ENCODE measurements around the gene HYAL4.
"Not testable (repeated sequence)": the region's sequence is repeated elsewhere in the genome, so short reads cannot be mapped to it uniquely, and the experiment has no call there.

The HYAL4 gene

GRCh38 chr7:123844712-123845219 is at the start of gene HYAL4:
TSS of gene HYAL4 (plus strand) at chr7:123845169. CDS start at chr7:123868274, 23,105 bp downstream.
- DNase-seq (ENCODE audit: low read depth in 1 of 2, low spot score in 1 of 2) = no peak

- no peak for DNase-seq (ENCODE audit: low read depth in 1 of 2, low spot score in 1 of 2)
These were observed 49.1 kb upstream of the HYAL4 start for GRCh38 chr7:123795917-123796316.

- no peak for DNase-seq (ENCODE audit: low read depth in 1 of 2, low spot score in 1 of 2)
These were observed 48.4 kb upstream of the HYAL4 start for GRCh38 chr7:123796568-123796967.

- no peak for DNase-seq (ENCODE audit: low read depth in 1 of 2, low spot score in 1 of 2)
These were observed 47.1 kb upstream of the HYAL4 start for GRCh38 chr7:123797673-123798531.

- no peak for DNase-seq (ENCODE audit: low read depth in 1 of 2, low spot score in 1 of 2)
These were observed 46.3 kb upstream of the HYAL4 start for GRCh38 chr7:123798532-123799188.

GRCh38 chr7:123802249-123802648 is 42.7 kb upstream of the HYAL4 start:
- no peak for DNase-seq (ENCODE audit: low read depth in 1 of 2, low spot score in 1 of 2)

GRCh38 chr7:123805287-123805686 is 39.7 kb upstream of the HYAL4 start:
- no peak for DNase-seq (ENCODE audit: low read depth in 1 of 2, low spot score in 1 of 2)

GRCh38 chr7:123809471-123809870 is 35.5 kb upstream of the HYAL4 start:
- no peak for DNase-seq (ENCODE audit: low read depth in 1 of 2, low spot score in 1 of 2)

GRCh38 chr7:123811056-123811455 is 33.9 kb upstream of the HYAL4 start:
- no peak for DNase-seq (ENCODE audit: low read depth in 1 of 2, low spot score in 1 of 2)

- DNase-seq (ENCODE audit: low read depth in 1 of 2, low spot score in 1 of 2) = no peak
These were observed 28.1 kb upstream of the HYAL4 start for GRCh38 chr7:123816916-123817315.

GRCh38 chr7:123819001-123819400 is 26.0 kb upstream of the HYAL4 start:
- DNase-seq (ENCODE audit: low read depth in 1 of 2, low spot score in 1 of 2) = no peak

GRCh38 chr7:123819795-123820194 is 25.2 kb upstream of the HYAL4 start:
- not testable (repeated sequence) for DNase-seq (ENCODE audit: low read depth in 1 of 2, low spot score in 1 of 2)

GRCh38 chr7:123820864-123821263 is 24.1 kb upstream of the HYAL4 start:
- DNase-seq (ENCODE audit: low read depth in 1 of 2, low spot score in 1 of 2) = no peak

- no peak for DNase-seq (ENCODE audit: low read depth in 1 of 2, low spot score in 1 of 2)
These were observed 23.6 kb upstream of the HYAL4 start for GRCh38 chr7:123821320-123821719.

GRCh38 chr7:123823898-123824753 is 20.8 kb upstream of the HYAL4 start:
- DNase-seq (ENCODE audit: low read depth in 1 of 2, low spot score in 1 of 2) = no peak

GRCh38 chr7:123824754-123825067 is 20.3 kb upstream of the HYAL4 start:
- no peak for DNase-seq (ENCODE audit: low read depth in 1 of 2, low spot score in 1 of 2)

GRCh38 chr7:123828805-123829204 is 16.2 kb upstream of the HYAL4 start:
- DNase-seq (ENCODE audit: low read depth in 1 of 2, low spot score in 1 of 2) = no peak

GRCh38 chr7:123836656-123837055 is 8.3 kb upstream of the HYAL4 start:
- DNase-seq (ENCODE audit: low read depth in 1 of 2, low spot score in 1 of 2) = no peak

GRCh38 chr7:123839106-123839505 is 5.9 kb upstream of the HYAL4 start:
- not testable (repeated sequence) for DNase-seq (ENCODE audit: low read depth in 1 of 2, low spot score in 1 of 2)

- not testable (repeated sequence) for DNase-seq (ENCODE audit: low read depth in 1 of 2, low spot score in 1 of 2)
These were observed 827 bp upstream of the HYAL4 start for GRCh38 chr7:123844142-123844541.

- no peak for DNase-seq (ENCODE audit: low read depth in 1 of 2, low spot score in 1 of 2)
These were observed 851 bp downstream of the HYAL4 start for GRCh38 chr7:123845823-123846216.
